Mesenchymal stem cell (in vitro differentiated cells and primary cell): ENCODE results near the gene ZNF609.
A peak's percentile ranks its signal among the peaks of the same experiment; 100 is the strongest.

Experiments used
- DNase-seq: peaks from one replicate; pipeline ENCODE4 v3.0.0-alpha.2; 2013
- H2AFZ ChIP-seq: one replicate; pipeline ENCODE4 v1.6.1; 2013; ENCODE audit warnings: low read depth, mild to moderate bottlenecking, control low read depth, inconsistent platforms, low read length, moderate library complexity
- H2AK5ac ChIP-seq: 2 replicates; pipeline ENCODE4 v1.6.1; 2013; ENCODE audit warnings: low read length, moderate library complexity, mild to moderate bottlenecking, inconsistent platforms; ENCODE audit not compliant: severe bottlenecking
- H2BK120ac ChIP-seq: one replicate; pipeline ENCODE4 v1.6.1; 2013; ENCODE audit warnings: low read depth, mild to moderate bottlenecking, inconsistent platforms, low read length, moderate library complexity
- H2BK12ac ChIP-seq, 2 experiments: one replicate each; pipeline ENCODE4 v1.6.1; 2013; ENCODE audit warnings: inconsistent platforms in 2 of 2, low read length in 2 of 2, mild to moderate bottlenecking in 2 of 2, moderate library complexity in 2 of 2, control low read depth in 1 of 2
- H2BK15ac ChIP-seq: one replicate; pipeline ENCODE4 v1.6.1; 2013; ENCODE audit warnings: mild to moderate bottlenecking, low read depth, inconsistent platforms; ENCODE audit not compliant: poor library complexity, severe bottlenecking
- H2BK5ac ChIP-seq: 2 replicates; pipeline ENCODE4 v1.6.1; 2013; ENCODE audit warnings: low read depth, mild to moderate bottlenecking, low read length, control low read depth, inconsistent platforms; ENCODE audit not compliant: poor library complexity, severe bottlenecking
- H3K14ac ChIP-seq, 2 experiments: one replicate each; pipeline ENCODE4 v1.6.1; 2013; ENCODE audit warnings: inconsistent platforms in 2 of 2, low read length in 2 of 2, control low read depth in 1 of 2, mild to moderate bottlenecking in 1 of 2, moderate library complexity in 1 of 2
- H3K18ac ChIP-seq, 2 experiments: one replicate each; pipeline ENCODE4 v1.6.1; 2013; ENCODE audit warnings: inconsistent platforms in 2 of 2, low read length in 2 of 2, control low read depth in 1 of 2, low read depth in 1 of 2, mild to moderate bottlenecking in 1 of 2
- H3K23ac ChIP-seq, 2 experiments: one replicate each; pipeline ENCODE4 v1.6.1; 2013; ENCODE audit warnings: inconsistent platforms in 2 of 2, low read length in 2 of 2, mild to moderate bottlenecking in 2 of 2, moderate library complexity in 2 of 2, control low read depth in 1 of 2
- H3K27ac ChIP-seq: 2 replicates; pipeline ENCODE4 v1.5.1; 2013; ENCODE audit warnings: mild to moderate bottlenecking, moderate library complexity, low read length, control low read depth, inconsistent platforms; ENCODE audit not compliant: poor library complexity, severe bottlenecking
- H3K27me3 ChIP-seq, 2 experiments: 2 replicates each; pipeline versions ENCODE4 v1.6.1 to v1.7.0; 2013; ENCODE audit warnings: low read length in 2 of 2, mild to moderate bottlenecking in 2 of 2, moderate library complexity in 2 of 2, control low read depth in 1 of 2, inconsistent platforms in 1 of 2; ENCODE audit not compliant: control insufficient read depth in 1 of 2, insufficient read depth in 1 of 2
- H3K36me3 ChIP-seq, 2 experiments: 2 replicates each; pipeline versions ENCODE4 v1.6.1 to v1.7.0; 2013; ENCODE audit warnings: low read length in 2 of 2, control low read depth in 1 of 2, inconsistent platforms in 1 of 2, low read depth in 1 of 2, mild to moderate bottlenecking in 1 of 2; ENCODE audit not compliant: insufficient read depth in 2 of 2, control insufficient read depth in 1 of 2
- H3K4ac ChIP-seq, 2 experiments: one replicate each; pipeline ENCODE4 v1.6.1; 2013; ENCODE audit warnings: inconsistent platforms in 2 of 2, low read length in 2 of 2, mild to moderate bottlenecking in 2 of 2, moderate library complexity in 2 of 2, control low read depth in 1 of 2, low read depth in 1 of 2
- H3K4me1 ChIP-seq: 2 replicates; pipeline ENCODE4 v1.6.1; 2013; ENCODE audit warnings: low read depth, low read length, control low read depth; ENCODE audit not compliant: control insufficient read depth, insufficient read depth
- H3K4me2 ChIP-seq: 2 replicates; pipeline ENCODE4 v1.6.1; 2013; ENCODE audit warnings: low read length, mild to moderate bottlenecking, inconsistent platforms; ENCODE audit not compliant: poor library complexity, severe bottlenecking
- H3K4me3 ChIP-seq, 2 experiments: 2 replicates each; pipeline versions ENCODE4 v1.5.1 to v1.7.0; 2013; ENCODE audit warnings: low read length in 2 of 2, mild to moderate bottlenecking in 2 of 2, control low read depth in 1 of 2, low read depth in 1 of 2; ENCODE audit not compliant: insufficient read depth in 1 of 2
- H3K79me1 ChIP-seq: replicated peaks from 2 replicates; pipeline ENCODE4 v1.6.1; 2013; ENCODE audit warnings: mild to moderate bottlenecking, control low read depth, low read length, inconsistent platforms; ENCODE audit not compliant: poor library complexity, severe bottlenecking
- H3K9ac ChIP-seq: 2 replicates; pipeline ENCODE4 v1.7.0; 2013; ENCODE audit warnings: mild to moderate bottlenecking, low read length, moderate library complexity
- H3K9me3 ChIP-seq: 2 replicates; pipeline ENCODE4 v1.7.0; 2013; ENCODE audit warnings: mild to moderate bottlenecking, low read length; ENCODE audit not compliant: control insufficient read depth
- H4K8ac ChIP-seq: one replicate; pipeline ENCODE4 v1.6.1; 2013; ENCODE audit warnings: inconsistent platforms, mild to moderate bottlenecking, low read length, moderate library complexity
- H4K91ac ChIP-seq: one replicate; pipeline ENCODE4 v1.6.1; 2013; ENCODE audit warnings: mild to moderate bottlenecking, low read length, inconsistent platforms
- WGBS: methylation state at CpG from one replicate; pipeline ENCODE4 v1.1.7; 2013; ENCODE audit warnings: mixed read lengths; 5-methylcytosine and 5-hydroxymethylcytosine counted together

The ZNF609 gene

GRCh38 chr15:64650552-64650951, 190.2 kb downstream of the ZNF609 start:
- Histone ChIP-seq H3K23ac (no peak overlapping the region), H3K4me1 (peaks cover 5% of the 10 kb centered on the region), H3K9me3 (no peaks in the 10 kb centered on the region), H3K27me3 (no peaks in the 10 kb centered on the region), H2AK5ac (no peak overlapping the region), H3K4ac (no peak overlapping the region), H3K18ac (no peak overlapping the region), H4K8ac (no peak overlapping the region), H2BK120ac (no peak overlapping the region), H4K91ac (no peak overlapping the region), H3K79me1 (peaks cover 17% of the 10 kb centered on the region), H2AFZ (no peak overlapping the region), H3K36me3 (no peaks in the 10 kb centered on the region), H3K4me2 (no peak overlapping the region), H3K9ac (no peak overlapping the region), H3K27ac (no peak overlapping the region), H2BK15ac (no peak overlapping the region), H3K4me3 (no peak overlapping the region), H3K14ac (no peak overlapping the region), H2BK12ac (no peak overlapping the region), H2BK5ac (no peak overlapping the region)
- DNase-seq = no peak
- no CpG with 5 or more reads among the region's 1 CpG for WGBS

DNA sequence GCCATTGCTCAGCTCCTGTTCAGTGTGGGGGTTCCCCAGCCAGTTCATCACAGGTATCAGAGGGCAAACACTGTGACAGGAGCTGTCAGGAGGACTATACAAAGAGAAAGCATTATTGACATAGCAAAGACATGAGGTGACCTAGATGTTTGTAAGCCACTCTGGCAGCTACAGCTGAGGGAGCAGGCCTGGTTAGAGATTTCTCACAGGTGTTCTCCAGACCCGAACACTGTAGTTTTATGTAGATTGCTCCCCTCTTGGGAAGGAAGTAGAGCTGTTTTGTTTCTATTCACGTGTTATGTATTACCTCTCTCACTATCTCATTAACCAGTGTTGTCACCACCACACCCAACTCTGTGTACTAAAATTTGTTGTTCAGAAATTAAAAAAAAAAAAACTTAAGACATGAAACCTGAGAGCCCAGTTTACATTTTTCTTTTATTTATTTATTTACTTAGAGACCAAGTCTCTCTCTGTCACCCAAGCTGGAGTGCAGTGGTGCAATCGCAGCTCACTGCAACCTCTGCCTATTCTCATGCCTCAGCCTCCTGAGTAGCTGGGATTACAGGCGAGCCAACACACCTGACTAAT, 191.3 kb downstream of the ZNF609 start:
- no peaks in the 10 kb centered on the region for H3K36me3 ChIP-seq
- H2BK5ac ChIP-seq = no peak overlapping the region
- peak overlapping the region; percentile 37 for H3K27ac ChIP-seq
- no peak overlapping the region for H3K9ac ChIP-seq
- peaks cover 5% of the 10 kb centered on the region for H3K4me1 ChIP-seq
- H4K8ac ChIP-seq = no peak overlapping the region
- H3K79me1 ChIP-seq = peaks cover 15% of the 10 kb centered on the region
- H3K14ac ChIP-seq = no peak overlapping the region
- H2AK5ac ChIP-seq = no peak overlapping the region
- no peaks in the 10 kb centered on the region for H3K27me3 ChIP-seq
- DNase-seq = peak; percentile 51
- H2BK12ac ChIP-seq = no peak overlapping the region
- H3K4me2 ChIP-seq = no peak overlapping the region
- no peak overlapping the region for H4K91ac ChIP-seq
- no peak overlapping the region for H3K23ac ChIP-seq
- no peak overlapping the region for H3K4ac ChIP-seq
- H2BK15ac ChIP-seq = no peak overlapping the region
- H3K9me3 ChIP-seq = no peaks in the 10 kb centered on the region
- no peak overlapping the region for H3K18ac ChIP-seq
- H3K4me3 ChIP-seq = no peak overlapping the region
- H2AFZ ChIP-seq = no peak overlapping the region
- WGBS = 86% methylated on average over 1 of the region's 4 CpGs
- H2BK120ac ChIP-seq = no peak overlapping the region

DNA sequence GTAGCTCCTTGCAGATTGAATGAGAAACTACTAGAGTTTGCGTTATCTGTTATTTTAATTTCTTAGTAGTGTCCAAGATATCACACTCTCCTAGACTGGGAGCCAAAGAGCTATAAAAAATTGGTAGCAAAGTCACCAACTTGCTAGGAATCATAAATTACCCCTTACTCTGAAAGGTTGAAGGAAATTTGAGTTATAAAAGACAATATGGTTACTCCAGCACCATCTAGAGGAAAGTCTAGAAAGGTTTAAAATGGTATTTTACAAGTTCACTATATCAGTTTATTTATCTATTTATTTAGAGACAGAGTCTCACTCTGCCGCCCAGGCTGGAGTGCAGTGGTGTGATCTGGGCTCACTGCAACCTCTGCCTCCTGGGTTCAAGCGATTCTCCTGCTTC, 193.4 kb downstream of the ZNF609 start:
- no peak overlapping the region for H2BK12ac ChIP-seq
- no peak overlapping the region for H3K14ac ChIP-seq
- no peak overlapping the region for H2BK15ac ChIP-seq
- no peak overlapping the region for H3K9ac ChIP-seq
- no peak overlapping the region for H2BK5ac ChIP-seq
- H3K23ac ChIP-seq = no peak overlapping the region
- H3K4me2 ChIP-seq = no peak overlapping the region
- no peak overlapping the region for H2BK120ac ChIP-seq
- no peak overlapping the region for H3K4me3 ChIP-seq
- H3K18ac ChIP-seq = no peak overlapping the region
- no peak overlapping the region for H4K8ac ChIP-seq
- peaks cover 15% of the 10 kb centered on the region for H3K79me1 ChIP-seq
- H3K9me3 ChIP-seq = no peaks in the 10 kb centered on the region
- peak; percentile 41 for DNase-seq
- H2AK5ac ChIP-seq = no peak overlapping the region
- H3K27ac ChIP-seq = no peak overlapping the region
- no peak overlapping the region for H4K91ac ChIP-seq
- H3K27me3 ChIP-seq = no peaks in the 10 kb centered on the region
- H2AFZ ChIP-seq = no peak overlapping the region
- H3K4me1 ChIP-seq = peaks cover 5% of the 10 kb centered on the region
- 86% methylated on average over 2 of the region's 3 CpGs for WGBS
- H3K36me3 ChIP-seq = peaks cover 0 to 2% of the 10 kb centered on the region in 2 experiments
- H3K4ac ChIP-seq = no peak overlapping the region

DNA sequence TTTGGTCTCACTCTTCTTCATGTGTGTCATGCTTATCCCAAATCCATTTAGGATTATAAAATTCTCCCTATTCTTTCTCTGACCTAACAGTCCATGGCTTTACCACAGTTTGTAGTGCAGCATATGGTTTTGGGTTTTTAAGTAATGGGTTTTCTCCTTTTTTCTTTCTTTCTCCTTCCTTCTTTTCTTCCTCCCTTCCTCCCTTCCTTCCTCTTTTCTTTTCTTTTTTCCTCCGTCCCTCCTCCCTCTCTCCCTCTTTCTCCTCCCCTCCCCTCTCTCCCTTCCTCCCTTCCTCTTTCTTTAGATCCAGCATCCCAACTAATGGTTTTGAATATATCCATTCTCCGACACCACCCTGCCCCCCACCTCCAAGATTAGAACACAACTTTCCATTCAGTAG, 196.1 kb downstream of the ZNF609 start:
- no peak overlapping the region for H4K91ac ChIP-seq
- H3K4ac ChIP-seq = no peak overlapping the region
- DNase-seq = no peak
- H3K18ac ChIP-seq = no peak overlapping the region
- WGBS = 99% methylated on average over 2 of the region's 2 CpGs
- no peak overlapping the region for H2BK15ac ChIP-seq
- H3K27me3 ChIP-seq = no peaks in the 10 kb centered on the region
- H3K79me1 ChIP-seq = peaks cover 19% of the 10 kb centered on the region
- H2AK5ac ChIP-seq = no peak overlapping the region
- H3K4me2 ChIP-seq = no peak overlapping the region
- H2BK12ac ChIP-seq = no peak overlapping the region
- no peak overlapping the region for H2BK120ac ChIP-seq
- no peak overlapping the region for H3K14ac ChIP-seq
- no peaks in the 10 kb centered on the region for H3K9me3 ChIP-seq
- H3K27ac ChIP-seq = no peak overlapping the region
- H3K9ac ChIP-seq = no peak overlapping the region
- H2AFZ ChIP-seq = no peak overlapping the region
- peaks cover 3% of the 10 kb centered on the region for H3K4me1 ChIP-seq
- H3K23ac ChIP-seq = no peak overlapping the region
- H4K8ac ChIP-seq = no peak overlapping the region
- H2BK5ac ChIP-seq = no peak overlapping the region
- H3K36me3 ChIP-seq = peaks cover 0 to 5% of the 10 kb centered on the region in 2 experiments
- H3K4me3 ChIP-seq = no peak overlapping the region
